Neural crest cell (in vitro differentiated cells): ENCODE measurements around the gene DRC1. TPM values are rescaled to one million over a fixed set of nuclear protein-coding genes. Genes with fewer than 3 reads are reported as not detected.
A peak's percentile ranks its signal among the peaks of the same experiment; 100 is the strongest.

Experiments used
- DNase-seq: peaks from one replicate; pipeline ENCODE4 v3.0.0; 2021; ENCODE audit warnings: low read depth, mixed read lengths, low spot score
- H3K27ac Mint-ChIP-seq: one replicate; pipeline ENCODE4 v1.8.0; 2021; ENCODE audit warnings: mild to moderate bottlenecking, mixed read lengths; ENCODE audit not compliant: unreplicated experiment
- H3K27me3 Mint-ChIP-seq: 2 replicates; pipeline ENCODE4 v1.8.0; 2021; ENCODE audit warnings: low read depth, mild to moderate bottlenecking, mixed read lengths
- H3K36me3 Mint-ChIP-seq: 2 replicates; pipeline ENCODE4 v1.8.0; 2021; ENCODE audit warnings: low read depth, mild to moderate bottlenecking, mixed read lengths
- H3K4me1 Mint-ChIP-seq: 2 replicates; pipeline ENCODE4 v1.8.0; 2021; ENCODE audit warnings: mixed read lengths
- H3K4me3 Mint-ChIP-seq: one replicate; pipeline ENCODE4 v1.8.0; 2021; ENCODE audit warnings: mild to moderate bottlenecking, mixed read lengths
- H3K9me3 Mint-ChIP-seq: 2 replicates; pipeline ENCODE4 v1.8.0; 2021; ENCODE audit warnings: mixed read lengths
- total RNA-seq: library from RNA; stranded (reverse); gene quantifications from 2 replicates; pipeline ENCODE4 v1.2.1, GENCODE V29; 2021
- TF ChIP-seq, protein P1 (sequence below): fragments of 200-600 bp; sonication (generic); conservative IDR thresholded peaks from 2 replicates; pipeline ENCODE4 v1.5.0; 2021; ENCODE audit warnings: antibody characterized with exemption, mild to moderate bottlenecking

Gene DRC1
- total RNA-seq, 1 donor from 2014 or later = 0.30 TPM

DNA sequence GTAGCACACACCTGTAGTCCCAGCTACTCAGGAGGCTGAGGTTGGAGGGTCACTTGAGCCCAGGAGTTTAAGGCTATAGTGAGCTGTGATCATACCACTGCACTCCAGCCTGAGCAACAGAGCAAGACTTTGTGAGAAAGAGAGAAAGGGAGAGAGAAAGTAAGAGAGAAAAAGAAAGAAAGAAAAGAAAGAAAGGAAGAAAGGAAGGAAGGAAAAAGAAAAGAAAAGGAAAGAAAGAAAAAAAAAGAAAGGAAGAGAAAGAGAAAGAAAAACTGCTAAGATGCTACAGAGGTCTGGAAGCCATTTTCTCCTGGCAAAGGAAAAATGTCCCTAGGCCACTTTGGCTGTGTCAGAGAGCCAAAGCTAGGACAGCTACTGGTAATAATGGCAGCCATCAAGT lies 30.6 kb downstream of the DRC1 start:
- H3K4me3 Mint-ChIP-seq = no peak overlapping the region
- no peaks in the 10 kb centered on the region for H3K36me3 Mint-ChIP-seq
- DNase-seq = no peak
- no peaks in the 10 kb centered on the region for H3K9me3 Mint-ChIP-seq
- TF ChIP-seq, protein P1, sequence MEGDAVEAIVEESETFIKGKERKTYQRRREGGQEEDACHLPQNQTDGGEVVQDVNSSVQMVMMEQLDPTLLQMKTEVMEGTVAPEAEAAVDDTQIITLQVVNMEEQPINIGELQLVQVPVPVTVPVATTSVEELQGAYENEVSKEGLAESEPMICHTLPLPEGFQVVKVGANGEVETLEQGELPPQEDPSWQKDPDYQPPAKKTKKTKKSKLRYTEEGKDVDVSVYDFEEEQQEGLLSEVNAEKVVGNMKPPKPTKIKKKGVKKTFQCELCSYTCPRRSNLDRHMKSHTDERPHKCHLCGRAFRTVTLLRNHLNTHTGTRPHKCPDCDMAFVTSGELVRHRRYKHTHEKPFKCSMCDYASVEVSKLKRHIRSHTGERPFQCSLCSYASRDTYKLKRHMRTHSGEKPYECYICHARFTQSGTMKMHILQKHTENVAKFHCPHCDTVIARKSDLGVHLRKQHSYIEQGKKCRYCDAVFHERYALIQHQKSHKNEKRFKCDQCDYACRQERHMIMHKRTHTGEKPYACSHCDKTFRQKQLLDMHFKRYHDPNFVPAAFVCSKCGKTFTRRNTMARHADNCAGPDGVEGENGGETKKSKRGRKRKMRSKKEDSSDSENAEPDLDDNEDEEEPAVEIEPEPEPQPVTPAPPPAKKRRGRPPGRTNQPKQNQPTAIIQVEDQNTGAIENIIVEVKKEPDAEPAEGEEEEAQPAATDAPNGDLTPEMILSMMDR = no peak
- peak overlapping the region; percentile 70 for H3K27ac Mint-ChIP-seq
- H3K27me3 Mint-ChIP-seq = no peaks in the 10 kb centered on the region
- H3K4me1 Mint-ChIP-seq = peaks cover 18% of the 10 kb centered on the region

GRCh38 chr2:26432859-26433258 lies 31.1 kb downstream of the DRC1 start:
- TF ChIP-seq, protein P1 = no peak
- no peak for DNase-seq
- Mint-ChIP-seq H3K27ac (no peak overlapping the region), H3K27me3 (no peaks in the 10 kb centered on the region), H3K36me3 (no peaks in the 10 kb centered on the region), H3K4me3 (no peak overlapping the region), H3K4me1 (peaks cover 18% of the 10 kb centered on the region), H3K9me3 (no peaks in the 10 kb centered on the region)

DNA sequence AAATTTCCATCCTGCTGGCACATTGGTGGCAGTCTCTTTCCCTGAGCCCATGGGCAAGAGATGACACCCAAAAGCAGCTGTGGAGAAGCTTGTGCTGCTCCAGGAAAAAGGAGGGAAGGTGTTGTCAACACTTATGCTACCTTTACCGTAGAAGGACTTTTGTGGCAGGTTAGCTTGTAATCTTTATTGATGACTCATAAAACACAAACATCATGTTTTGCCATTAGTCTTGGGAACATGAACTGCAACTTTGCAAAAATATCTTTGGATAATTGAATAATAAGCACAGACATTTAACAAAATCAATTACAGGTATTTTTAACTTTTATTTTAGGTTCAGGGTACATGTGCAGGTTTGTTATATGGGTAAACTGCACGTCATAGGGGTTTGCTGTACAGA lies 33.4 kb downstream of the DRC1 start:
- no peaks in the 10 kb centered on the region for H3K36me3 Mint-ChIP-seq
- no peak for DNase-seq
- TF ChIP-seq, protein P1 = no peak
- H3K4me1 Mint-ChIP-seq = peaks cover 18% of the 10 kb centered on the region
- no peaks in the 10 kb centered on the region for H3K9me3 Mint-ChIP-seq
- no peak overlapping the region for H3K27ac Mint-ChIP-seq
- H3K4me3 Mint-ChIP-seq = no peak overlapping the region
- no peaks in the 10 kb centered on the region for H3K27me3 Mint-ChIP-seq

DNA sequence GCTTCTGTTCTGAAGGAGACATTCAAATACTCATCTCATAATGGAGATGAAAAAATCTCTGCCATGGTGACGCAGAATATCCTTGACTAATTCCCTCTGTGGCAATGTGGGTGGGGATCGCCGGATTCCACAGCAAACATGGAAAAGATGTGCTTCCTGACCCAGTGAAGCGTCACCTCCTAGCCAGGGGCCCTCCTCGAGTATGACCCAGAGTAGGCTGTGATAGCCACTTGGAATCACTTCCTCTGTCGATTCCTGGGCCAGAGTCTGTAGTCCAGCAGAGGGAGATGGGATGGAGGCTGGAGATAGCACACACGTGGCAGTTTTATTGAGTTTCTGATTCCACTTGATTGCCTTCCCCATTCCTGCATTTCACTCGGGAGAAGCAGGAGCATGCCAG lies 36.8 kb downstream of the DRC1 start:
- Mint-ChIP-seq H3K27ac (no peak overlapping the region), H3K4me3 (no peak overlapping the region), H3K4me1 (peaks cover 4% of the 10 kb centered on the region), H3K27me3 (no peaks in the 10 kb centered on the region), H3K9me3 (no peaks in the 10 kb centered on the region), H3K36me3 (no peaks in the 10 kb centered on the region)
- TF ChIP-seq, protein P1 = no peak
- DNase-seq = no peak

- no peak overlapping the region for H3K27ac Mint-ChIP-seq
- H3K9me3 Mint-ChIP-seq = no peaks in the 10 kb centered on the region
- no peak overlapping the region for H3K4me3 Mint-ChIP-seq
- H3K4me1 Mint-ChIP-seq = peaks cover under 1% of the 10 kb centered on the region
- TF ChIP-seq, protein P1 = no peak
- no peaks in the 10 kb centered on the region for H3K27me3 Mint-ChIP-seq
- H3K36me3 Mint-ChIP-seq = no peaks in the 10 kb centered on the region
- DNase-seq = no peak
Measured at GRCh38 chr2:26438926-26439325, 37.2 kb downstream of the DRC1 start.

GRCh38 chr2:26442301-26442700 lies 40.6 kb downstream of the DRC1 start:
- Mint-ChIP-seq H3K27me3 (no peaks in the 10 kb centered on the region), H3K4me3 (no peak overlapping the region), H3K4me1 (no peaks in the 10 kb centered on the region), H3K36me3 (no peaks in the 10 kb centered on the region), H3K9me3 (no peaks in the 10 kb centered on the region), H3K27ac (no peak overlapping the region)
- TF ChIP-seq, protein P1 = no peak
- no peak for DNase-seq
